ENCODE measurements around the gene PAFAH1B2.
"Not testable (repeated sequence)": the region's sequence is repeated elsewhere in the genome, so short reads cannot be mapped to it uniquely, and the experiment has no call there.

Gene PAFAH1B2

DNA sequence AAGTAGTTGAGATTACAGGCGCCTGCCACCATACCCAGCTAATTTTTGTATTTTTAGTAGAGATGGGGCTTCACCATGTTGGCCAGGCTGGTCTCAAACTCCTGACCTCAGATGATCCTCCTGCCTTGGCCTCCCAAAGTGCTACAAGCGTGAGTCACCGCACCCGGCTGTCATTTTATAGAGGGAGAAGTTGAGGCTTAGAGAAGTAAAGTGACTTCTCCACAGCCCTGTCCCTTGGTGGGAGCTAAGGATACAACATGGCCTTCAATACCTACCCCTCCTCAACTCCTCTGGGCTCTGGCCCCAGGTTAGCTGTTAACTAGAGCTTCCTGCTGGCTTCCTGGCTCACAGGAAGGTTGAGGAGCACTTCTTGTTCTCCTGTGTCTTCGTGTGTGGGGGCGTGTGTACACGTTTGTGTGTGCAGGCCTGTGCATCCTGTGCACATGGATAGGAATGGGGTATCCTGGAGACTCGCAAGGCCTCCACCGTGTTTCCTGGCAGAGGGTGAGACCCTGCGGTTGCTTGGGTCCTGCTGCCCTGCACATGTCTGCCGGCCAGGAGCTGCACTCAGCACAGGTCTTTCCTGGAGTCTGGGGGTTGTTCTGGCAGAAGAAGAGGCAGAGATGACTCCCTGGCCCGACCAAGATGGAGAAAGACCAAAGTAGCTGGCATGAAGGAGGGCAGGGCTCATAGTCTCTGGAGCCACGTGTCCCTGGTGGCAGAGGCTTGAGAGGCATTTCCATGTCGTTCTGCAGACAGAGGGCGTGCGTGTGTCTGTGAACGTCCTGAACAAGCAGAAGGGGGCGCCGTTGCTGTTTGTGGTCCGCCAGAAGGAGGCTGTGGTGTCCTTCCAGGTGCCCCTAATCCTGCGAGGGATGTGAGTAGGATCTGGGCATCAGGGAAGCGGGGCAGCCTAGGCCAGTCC, 36.8 kb downstream of the PAFAH1B2 start:
- no peaks in the 10 kb centered on the region for H3K9me3 ChIP-seq (ENCODE audit: control insufficient read depth, low read length)
- peaks cover 4% of the 10 kb centered on the region for H3K36me3 ChIP-seq (ENCODE audit: control insufficient read depth, insufficient read depth, low read length)
- no peaks in the 10 kb centered on the region for H3K27me3 ChIP-seq (ENCODE audit: control insufficient read depth, insufficient read depth, low read length, poor library complexity, severe bottlenecking)
- H3K27ac ChIP-seq (ENCODE audit: insufficient read depth, low read depth, low read length, poor library complexity, severe bottlenecking), result no peak overlapping the region
- WGBS, 2 experiments, result 54 to 59% methylated on average over 22 of the region's 22 CpGs
- no peak overlapping the region for H3K4me3 ChIP-seq (ENCODE audit: insufficient read depth, low read depth, low read length)
- peaks cover 20% of the 10 kb centered on the region for H3K4me1 ChIP-seq (ENCODE audit: control insufficient read depth, insufficient read depth, low read length)

DNA sequence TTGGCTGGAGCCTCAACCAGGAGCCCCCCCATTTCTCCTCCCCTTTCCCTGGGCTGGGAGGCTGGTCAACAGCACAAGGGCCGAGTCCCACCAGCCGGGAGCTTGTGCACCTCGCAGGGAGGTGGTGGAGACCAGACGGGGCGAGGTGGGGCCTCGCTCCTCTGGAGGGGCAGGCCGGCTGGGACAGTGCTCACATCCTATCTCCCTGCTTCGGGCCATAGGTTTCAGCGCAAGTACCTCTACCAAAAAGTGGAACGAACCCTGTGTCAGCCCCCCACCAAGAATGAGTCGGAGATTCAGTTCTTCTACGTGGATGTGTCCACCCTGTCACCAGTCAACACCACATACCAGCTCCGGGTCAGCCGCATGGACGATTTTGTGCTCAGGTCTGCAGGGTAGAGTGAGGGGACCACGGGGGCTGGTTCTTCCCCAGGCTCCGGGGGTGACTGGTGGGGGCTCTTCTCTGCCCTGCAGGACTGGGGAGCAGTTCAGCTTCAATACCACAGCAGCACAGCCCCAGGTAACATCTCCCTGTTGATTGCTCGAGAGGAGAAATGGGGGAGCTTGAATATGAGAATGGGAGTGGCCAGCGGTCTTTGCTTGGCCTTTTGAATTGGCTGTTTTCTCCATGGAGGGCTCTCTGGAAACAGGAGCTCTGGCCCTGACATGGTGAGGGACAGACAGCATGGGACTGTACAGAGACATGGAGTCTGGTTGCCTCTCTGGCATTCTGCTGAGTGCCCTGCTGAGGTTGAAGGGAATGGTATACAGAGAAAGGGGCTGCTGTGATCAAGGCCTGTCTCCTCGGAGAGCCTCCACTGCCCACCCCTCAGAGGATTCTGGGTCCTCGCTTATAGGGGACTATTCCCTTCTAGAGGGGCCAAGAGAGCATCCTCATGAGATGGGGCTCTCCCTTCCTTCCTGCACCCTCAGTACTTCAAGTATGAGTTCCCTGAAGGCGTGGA, 37.8 kb downstream of the PAFAH1B2 start:
- Histone ChIP-seq H3K27ac (ENCODE audit: insufficient read depth, low read depth, low read length, poor library complexity, severe bottlenecking) (no peak overlapping the region), H3K36me3 (ENCODE audit: control insufficient read depth, insufficient read depth, low read length) (peaks cover 4% of the 10 kb centered on the region), H3K9me3 (ENCODE audit: control insufficient read depth, low read length) (no peaks in the 10 kb centered on the region), H3K4me1 (ENCODE audit: control insufficient read depth, insufficient read depth, low read length) (peaks cover 20% of the 10 kb centered on the region), H3K27me3 (ENCODE audit: control insufficient read depth, insufficient read depth, low read length, poor library complexity, severe bottlenecking) (no peaks in the 10 kb centered on the region), H3K4me3 (ENCODE audit: insufficient read depth, low read depth, low read length) (no peak overlapping the region)
- WGBS, 2 experiments, result 94 to 95% methylated on average over 22 of the region's 22 CpGs

DNA sequence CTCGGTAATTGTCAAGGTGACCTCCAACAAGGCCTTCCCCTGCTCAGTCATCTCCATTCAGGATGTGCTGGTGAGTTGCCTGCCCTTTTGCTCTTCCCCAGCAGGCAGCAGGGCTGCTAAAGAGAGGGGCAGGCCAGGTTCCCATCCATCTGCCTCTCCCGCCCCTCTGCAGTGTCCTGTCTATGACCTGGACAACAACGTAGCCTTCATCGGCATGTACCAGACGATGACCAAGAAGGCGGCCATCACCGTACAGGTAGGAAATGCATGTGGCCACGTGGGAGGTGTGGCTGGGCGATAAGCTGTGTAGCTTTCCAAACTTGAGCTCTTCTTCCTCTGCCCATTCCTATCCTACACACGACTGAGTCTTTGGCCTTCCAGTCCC, 38.5 kb downstream of the PAFAH1B2 start:
- peaks cover 20% of the 10 kb centered on the region for H3K4me1 ChIP-seq (ENCODE audit: control insufficient read depth, insufficient read depth, low read length)
- 96% methylated on average over 10 of the region's 10 CpGs for WGBS, 2 experiments
- no peak overlapping the region for H3K4me3 ChIP-seq (ENCODE audit: insufficient read depth, low read depth, low read length)
- H3K9me3 ChIP-seq (ENCODE audit: control insufficient read depth, low read length), result no peaks in the 10 kb centered on the region
- no peak overlapping the region for H3K27ac ChIP-seq (ENCODE audit: insufficient read depth, low read depth, low read length, poor library complexity, severe bottlenecking)
- H3K36me3 ChIP-seq (ENCODE audit: control insufficient read depth, insufficient read depth, low read length), result peaks cover 4% of the 10 kb centered on the region
- H3K27me3 ChIP-seq (ENCODE audit: control insufficient read depth, insufficient read depth, low read length, poor library complexity, severe bottlenecking), result no peaks in the 10 kb centered on the region

DNA sequence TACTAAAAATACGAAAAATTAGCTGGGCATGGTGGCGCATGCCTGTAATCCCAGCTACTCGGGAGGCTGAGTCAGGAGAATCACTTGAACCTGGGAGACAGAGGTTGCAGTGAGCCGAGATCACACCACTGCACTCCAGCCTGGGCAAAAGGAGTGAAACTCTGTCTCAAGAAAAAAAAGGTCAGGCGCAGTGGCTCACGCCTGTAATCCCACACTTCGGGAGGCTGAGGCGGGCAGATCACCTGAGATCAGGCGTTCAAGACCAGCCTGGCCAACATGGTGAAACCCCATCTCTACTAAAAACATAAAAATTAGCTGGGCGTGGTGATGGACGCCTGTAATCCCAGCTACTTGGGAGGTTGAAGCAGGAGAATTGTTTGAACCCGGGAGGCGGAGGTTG, 39.1 kb downstream of the PAFAH1B2 start:
- not testable (repeated sequence) for H3K36me3 ChIP-seq (ENCODE audit: control insufficient read depth, insufficient read depth, low read length); H3K4me3 ChIP-seq (ENCODE audit: insufficient read depth, low read depth, low read length); H3K9me3 ChIP-seq (ENCODE audit: control insufficient read depth, low read length); H3K27me3 ChIP-seq (ENCODE audit: control insufficient read depth, insufficient read depth, low read length, poor library complexity, severe bottlenecking); H3K27ac ChIP-seq (ENCODE audit: insufficient read depth, low read depth, low read length, poor library complexity, severe bottlenecking)
- 92 to 95% methylated on average over 13 of the region's 13 CpGs for WGBS, 2 experiments
- H3K4me1 ChIP-seq (ENCODE audit: control insufficient read depth, insufficient read depth, low read length), result peaks cover 16% of the 10 kb centered on the region

DNA sequence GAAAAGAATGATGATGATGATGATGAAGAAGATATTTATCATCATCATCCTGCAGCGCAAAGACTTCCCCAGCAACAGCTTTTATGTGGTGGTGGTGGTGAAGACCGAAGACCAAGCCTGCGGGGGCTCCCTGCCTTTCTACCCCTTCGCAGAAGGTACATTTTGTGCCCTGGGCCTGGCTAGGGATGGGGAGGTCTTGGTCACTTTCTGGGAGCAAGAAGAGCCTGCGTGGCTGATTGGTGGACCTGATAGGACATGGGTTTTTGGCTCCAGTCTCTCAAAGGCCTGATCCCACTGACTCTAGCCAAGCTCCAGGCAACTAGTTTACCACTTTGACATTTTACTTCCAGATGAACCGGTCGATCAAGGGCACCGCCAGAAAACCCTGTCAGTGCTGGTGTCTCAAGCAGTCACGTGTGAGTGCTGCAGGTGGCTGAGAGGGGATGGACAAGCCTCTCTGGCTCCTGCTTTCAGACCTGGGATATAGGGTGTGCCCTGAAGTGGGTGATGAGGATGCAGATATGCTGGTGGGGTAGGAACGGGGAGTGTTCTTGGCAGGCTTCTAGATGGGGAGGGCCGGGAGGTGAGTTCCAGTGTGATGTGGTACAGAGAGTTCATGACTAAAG, 39.8 kb downstream of the PAFAH1B2 start:
- Histone ChIP-seq H3K27me3 (ENCODE audit: control insufficient read depth, insufficient read depth, low read length, poor library complexity, severe bottlenecking) (no peaks in the 10 kb centered on the region), H3K9me3 (ENCODE audit: control insufficient read depth, low read length) (no peaks in the 10 kb centered on the region), H3K4me1 (ENCODE audit: control insufficient read depth, insufficient read depth, low read length) (peaks cover 16% of the 10 kb centered on the region), H3K4me3 (ENCODE audit: insufficient read depth, low read depth, low read length) (no peak overlapping the region), H3K27ac (ENCODE audit: insufficient read depth, low read depth, low read length, poor library complexity, severe bottlenecking) (no peak overlapping the region), H3K36me3 (ENCODE audit: control insufficient read depth, insufficient read depth, low read length) (peaks cover 4% of the 10 kb centered on the region)
- WGBS, 2 experiments, result 95 to 96% methylated on average over 10 to 11 of the region's 11 CpGs

DNA sequence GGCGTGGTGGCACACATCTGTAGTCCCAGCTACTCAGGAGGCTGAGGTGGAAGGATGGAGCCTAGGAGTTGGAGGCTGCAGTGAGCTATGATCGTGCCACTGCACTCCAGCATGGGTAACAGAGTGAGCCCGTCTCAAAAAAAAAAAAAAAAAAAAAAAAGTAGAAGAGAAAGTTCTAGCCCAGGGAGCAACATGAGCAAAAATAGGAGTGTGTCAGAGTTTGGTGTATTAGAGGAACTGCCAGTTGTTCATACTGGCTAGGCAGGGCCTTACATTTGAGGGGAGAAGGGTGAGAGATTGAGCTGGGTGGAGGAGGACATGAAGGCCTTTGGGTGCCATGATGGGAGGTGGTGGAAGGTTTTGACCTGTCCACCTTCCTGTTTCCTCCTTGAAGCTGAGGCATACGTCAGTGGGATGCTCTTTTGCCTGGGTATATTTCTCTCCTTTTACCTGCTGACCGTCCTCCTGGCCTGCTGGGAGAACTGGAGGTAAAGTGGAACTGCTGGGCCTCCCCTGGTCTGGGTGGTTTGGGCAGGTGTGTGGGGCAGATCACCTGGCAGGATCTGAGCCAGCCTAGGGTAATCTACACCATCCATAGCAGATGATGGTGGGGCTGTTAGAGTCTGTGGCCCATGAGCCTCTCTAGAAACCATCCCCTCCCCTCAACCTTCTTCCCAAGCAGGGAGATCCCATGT, 41.8 kb downstream of the PAFAH1B2 start:
- Histone ChIP-seq H3K27me3 (ENCODE audit: control insufficient read depth, insufficient read depth, low read length, poor library complexity, severe bottlenecking) (no peaks in the 10 kb centered on the region), H3K27ac (ENCODE audit: insufficient read depth, low read depth, low read length, poor library complexity, severe bottlenecking) (no peak overlapping the region), H3K4me3 (ENCODE audit: insufficient read depth, low read depth, low read length) (no peak overlapping the region), H3K36me3 (ENCODE audit: control insufficient read depth, insufficient read depth, low read length) (peaks cover 4% of the 10 kb centered on the region), H3K9me3 (ENCODE audit: control insufficient read depth, low read length) (no peaks in the 10 kb centered on the region), H3K4me1 (ENCODE audit: control insufficient read depth, insufficient read depth, low read length) (peaks cover under 1% of the 10 kb centered on the region)
- 93 to 97% methylated on average over 5 of the region's 5 CpGs for WGBS, 2 experiments

DNA sequence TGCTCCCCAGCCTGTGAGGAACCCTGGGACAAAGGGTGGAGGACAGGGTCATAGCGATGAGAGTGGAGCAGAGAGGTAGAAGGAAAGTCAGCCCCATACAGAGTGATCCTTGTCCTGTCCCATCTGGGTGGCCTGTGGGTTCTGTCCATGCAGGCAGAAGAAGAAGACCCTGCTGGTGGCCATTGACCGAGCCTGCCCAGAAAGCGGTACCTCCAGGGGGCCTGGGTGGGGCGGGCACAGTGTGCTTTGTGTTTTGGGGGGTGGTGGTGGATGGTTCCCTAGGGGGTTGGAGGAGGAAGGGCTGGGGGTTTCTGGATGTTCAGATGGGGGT, 42.3 kb downstream of the PAFAH1B2 start:
- no peaks in the 10 kb centered on the region for H3K4me1 ChIP-seq (ENCODE audit: control insufficient read depth, insufficient read depth, low read length)
- no peaks in the 10 kb centered on the region for H3K27me3 ChIP-seq (ENCODE audit: control insufficient read depth, insufficient read depth, low read length, poor library complexity, severe bottlenecking)
- H3K4me3 ChIP-seq (ENCODE audit: insufficient read depth, low read depth, low read length), result no peak overlapping the region
- no peaks in the 10 kb centered on the region for H3K9me3 ChIP-seq (ENCODE audit: control insufficient read depth, low read length)
- 93 to 94% methylated on average over 4 of the region's 4 CpGs for WGBS, 2 experiments
- no peak overlapping the region for H3K27ac ChIP-seq (ENCODE audit: insufficient read depth, low read depth, low read length, poor library complexity, severe bottlenecking)
- peaks cover 4% of the 10 kb centered on the region for H3K36me3 ChIP-seq (ENCODE audit: control insufficient read depth, insufficient read depth, low read length)

DNA sequence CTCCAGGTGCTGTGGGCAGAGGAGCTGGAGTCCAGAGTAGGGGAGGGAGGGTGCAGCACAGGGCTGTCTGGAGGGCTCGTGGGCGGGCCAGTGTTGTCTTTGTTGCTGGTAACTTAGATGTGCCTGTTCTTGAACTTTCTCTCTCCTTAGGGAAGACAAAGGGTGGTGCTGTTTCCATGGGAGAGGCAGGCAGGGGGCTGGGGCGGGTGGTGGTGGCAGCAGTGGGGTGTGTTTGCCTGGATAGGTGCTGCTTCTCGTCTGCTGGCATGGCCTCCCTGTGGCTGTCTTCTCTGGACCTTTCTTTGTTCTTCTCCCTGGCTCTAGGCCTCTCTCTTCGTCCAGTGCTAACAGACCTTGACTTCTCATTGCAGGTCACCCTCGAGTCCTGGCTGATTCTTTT, 42.9 kb downstream of the PAFAH1B2 start:
- H3K4me3 ChIP-seq (ENCODE audit: insufficient read depth, low read depth, low read length), result no peak overlapping the region
- 90 to 91% methylated on average over 6 of the region's 6 CpGs for whole genome bisulfite sequencing, 2 experiments
- H3K4me1 ChIP-seq (ENCODE audit: control insufficient read depth, insufficient read depth, low read length), result no peaks in the 10 kb centered on the region
- no peaks in the 10 kb centered on the region for H3K9me3 ChIP-seq (ENCODE audit: control insufficient read depth, low read length)
- peaks cover 7% of the 10 kb centered on the region for H3K36me3 ChIP-seq (ENCODE audit: control insufficient read depth, insufficient read depth, low read length)
- H3K27me3 ChIP-seq (ENCODE audit: control insufficient read depth, insufficient read depth, low read length, poor library complexity, severe bottlenecking), result no peaks in the 10 kb centered on the region
- no peak overlapping the region for H3K27ac ChIP-seq (ENCODE audit: insufficient read depth, low read depth, low read length, poor library complexity, severe bottlenecking)

DNA sequence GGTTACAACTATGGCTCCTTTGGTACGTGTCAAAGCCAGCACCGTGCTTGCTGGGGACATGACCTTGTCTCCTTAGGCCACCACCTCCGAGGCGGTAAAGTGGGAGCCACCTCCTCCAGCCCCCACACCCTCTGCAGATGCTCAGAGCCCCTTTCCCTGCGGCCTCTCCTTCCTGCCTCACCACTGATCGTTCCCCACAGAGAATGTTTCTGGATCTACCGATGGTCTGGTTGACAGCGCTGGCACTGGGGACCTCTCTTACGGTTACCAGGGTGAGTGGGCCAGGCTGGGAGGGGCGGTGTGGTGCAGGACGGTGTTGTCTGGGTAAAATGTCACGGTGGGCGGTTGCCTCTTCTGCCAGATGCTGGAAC, 43.3 kb downstream of the PAFAH1B2 start:
- whole genome bisulfite sequencing, 2 experiments, result 93% methylated on average over 13 of the region's 13 CpGs
- no peaks in the 10 kb centered on the region for H3K4me1 ChIP-seq (ENCODE audit: control insufficient read depth, insufficient read depth, low read length)
- H3K36me3 ChIP-seq (ENCODE audit: control insufficient read depth, insufficient read depth, low read length), result peaks cover 7% of the 10 kb centered on the region
- H3K9me3 ChIP-seq (ENCODE audit: control insufficient read depth, low read length), result no peaks in the 10 kb centered on the region
- no peak overlapping the region for H3K4me3 ChIP-seq (ENCODE audit: insufficient read depth, low read depth, low read length)
- H3K27ac ChIP-seq (ENCODE audit: insufficient read depth, low read depth, low read length, poor library complexity, severe bottlenecking), result no peak overlapping the region
- H3K27me3 ChIP-seq (ENCODE audit: control insufficient read depth, insufficient read depth, low read length, poor library complexity, severe bottlenecking), result no peaks in the 10 kb centered on the region
